ENCODE measurements around the gene NKX2-4.

- no peak for TF ChIP-seq MAX (IDR thresholded peaks at IDR 0.05; ENCODE audit: low read depth)
- no peak for TF ChIP-seq CTCF (IDR thresholded peaks at IDR 0.05)
- TF ChIP-seq YY1 (IDR thresholded peaks at IDR 0.05; ENCODE audit: low read depth): no peak
- no peak for TF ChIP-seq TAF1 (IDR thresholded peaks at IDR 0.05; ENCODE audit: borderline replicate concordance, low read depth, low read length)
- TF ChIP-seq POLR2AphosphoS5 (IDR thresholded peaks at IDR 0.05; ENCODE audit: low read depth, low read length): no peak
- TF ChIP-seq RCOR1 (IDR thresholded peaks at IDR 0.05; ENCODE audit: low read length): no peak
- no peak for TF ChIP-seq ZBTB33 (IDR thresholded peaks at IDR 0.05; ENCODE audit: borderline replicate concordance, low read depth)
- TF ChIP-seq JUND (IDR thresholded peaks at IDR 0.05): no peak
- no peak for TF ChIP-seq EZH2phosphoT487 (IDR thresholded peaks at IDR 0.05; ENCODE audit: borderline replicate concordance, low read depth)
- no peak for TF ChIP-seq NFIC (IDR thresholded peaks at IDR 0.05; ENCODE audit: borderline replicate concordance)
- TF ChIP-seq CHD2 (IDR thresholded peaks at IDR 0.05; ENCODE audit: low read length, partially characterized antibody): no peak
Measured at GRCh38 chr20:21360705-21361104, 36.6 kb downstream of the NKX2-4 start.
